ENCODE data around the gene PARK7. TPM values are rescaled to one million over a fixed set of nuclear protein-coding genes. Genes with fewer than 3 reads are reported as not detected.

The PARK7 gene
- total RNA-seq, 4 donors from 2014 or later, result 222 to 327 (median 257) TPM

DNA sequence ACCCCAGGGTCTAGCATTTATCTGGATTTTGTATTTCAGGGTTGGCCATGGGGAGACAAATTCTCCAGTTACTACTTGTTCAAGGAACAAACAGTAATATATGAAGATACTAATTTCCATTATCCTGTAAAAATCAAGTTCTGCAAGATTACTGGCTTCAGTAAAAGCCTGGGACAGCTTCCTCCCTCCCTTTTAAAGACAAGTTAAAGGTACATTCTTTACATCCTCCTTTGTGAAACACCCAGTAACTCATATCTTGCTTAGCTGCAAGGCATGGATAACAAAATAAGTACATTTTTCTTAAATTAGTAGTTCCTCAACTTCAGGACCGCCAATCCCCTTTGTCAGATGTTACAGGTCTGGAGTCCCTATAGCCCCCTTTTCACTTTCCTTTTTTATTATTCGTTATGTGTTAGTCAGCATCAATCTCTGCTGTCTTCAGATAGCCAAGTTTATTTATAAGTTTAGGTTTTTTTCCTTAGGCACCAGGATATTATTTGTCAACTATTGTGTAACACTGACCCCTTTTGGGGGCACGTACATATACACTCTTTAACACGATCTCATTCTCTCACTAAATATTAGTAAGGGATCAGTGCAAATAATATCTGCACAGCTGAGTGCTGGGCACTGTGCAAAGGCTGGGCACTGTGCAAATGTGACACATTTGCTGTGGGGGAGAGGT, 54.8 kb downstream of the PARK7 start:
- Histone ChIP-seq H3K27ac (peak overlapping the region; percentile 65 to 87 (median 83)), H3K36me3 (peaks cover 18 to 33% of the 10 kb centered on the region in 2 donors), H3K9me3 (no peaks in the 10 kb centered on the region), H3K4me3 (replicated peaks in 1 of 3) (peak overlapping the region in 1 of 3 donors; percentile 6), H3K4me1 (peaks cover 56 to 67% of the 10 kb centered on the region in 2 donors), H3K27me3 (no peaks in the 10 kb centered on the region)
- no peak for TF ChIP-seq POLR2A (IDR thresholded peaks at IDR 0.05)
- no peak for TF ChIP-seq CTCF (IDR thresholded peaks at IDR 0.05)
- DNase-seq, result no peak
- intact Hi-C loops (cut with DNase I), result no loop called here
- WGBS, 2 donors, result 54 to 62% methylated on average over 4 of the region's 4 CpGs

- Histone ChIP-seq H3K9me3 (no peaks in the 10 kb centered on the region), H3K27ac (peak overlapping the region; percentile 65 to 86 (median 83)), H3K4me3 (replicated peaks in 1 of 3) (no peak overlapping the region), H3K27me3 (no peaks in the 10 kb centered on the region), H3K36me3 (peaks cover 18 to 28% of the 10 kb centered on the region in 2 donors), H3K4me1 (peaks cover 56 to 72% of the 10 kb centered on the region in 2 donors)
- no peak for DNase-seq
- TF ChIP-seq POLR2A (IDR thresholded peaks at IDR 0.05) (no peak), CTCF (IDR thresholded peaks at IDR 0.05) (no peak)
- intact Hi-C loops (cut with DNase I), result no loop called here
Observed at GRCh38 chr1:8016895-8017241, 55.4 kb downstream of the PARK7 start.

GRCh38 chr1:8017495-8018197, 56.1 kb downstream of the PARK7 start:
- peak; percentile 62 to 69 for DNase-seq
- WGBS, 2 donors, result 35% methylated on average over 5 of the region's 5 CpGs
- no peak for TF ChIP-seq POLR2A (IDR thresholded peaks at IDR 0.05)
- no peak for TF ChIP-seq CTCF (IDR thresholded peaks at IDR 0.05)
- Histone ChIP-seq H3K27me3 (no peaks in the 10 kb centered on the region), H3K4me3 (replicated peaks in 1 of 3) (no peak overlapping the region), H3K27ac (peak overlapping the region; percentile 65 to 86 (median 83)), H3K4me1 (peaks cover 56 to 78% of the 10 kb centered on the region in 2 donors), H3K36me3 (peaks cover 18 to 20% of the 10 kb centered on the region in 2 donors), H3K9me3 (no peaks in the 10 kb centered on the region)
- intact Hi-C loops (cut with DNase I), result no loop called here

- H3K4me3 ChIP-seq (replicated peaks in 1 of 3), result no peak overlapping the region
- intact Hi-C loops (cut with DNase I), result no loop called here
Observed at GRCh38 chr1:8018492-8019228, 57.1 kb downstream of the PARK7 start.

More at GRCh38 chr1:8018492-8019228, 57.1 kb downstream of the PARK7 start:
- H3K27ac ChIP-seq, result peak overlapping the region; percentile 65 to 86 (median 83)
- H3K4me1 ChIP-seq, result peaks cover 67 to 88% of the 10 kb centered on the region in 2 donors
- peak; percentile 18 to 35 for DNase-seq
- TF ChIP-seq POLR2A (IDR thresholded peaks at IDR 0.05) (peak in 1 of 2 donors; percentile 48), CTCF (IDR thresholded peaks at IDR 0.05) (no peak)
- no peaks in the 10 kb centered on the region for H3K27me3 ChIP-seq
- 65 to 66% methylated on average over 3 of the region's 3 CpGs for WGBS, 2 donors
- H3K9me3 ChIP-seq, result no peaks in the 10 kb centered on the region
- H3K36me3 ChIP-seq, result peaks cover 8 to 10% of the 10 kb centered on the region in 2 donors

All from thyroid gland (tissue), 4 donors.